NCI-H2196 (cell line): ENCODE data around the gene LRRC23.
"Not testable (repeated sequence)": the region's sequence is repeated elsewhere in the genome, so short reads cannot be mapped to it uniquely, and the experiment has no call there.

ENCODE experiments used
- DNase-seq: peaks from one replicate; lab custom pipeline; 2025; ENCODE audit not compliant: unreplicated experiment; lab: John Stamatoyannopoulos, UW

LRRC23 gene

GRCh38 chr12:6872073-6873048, 32.3 kb upstream of the LRRC23 start:
- DNase-seq: peak; percentile 57

- DNase-seq: peak; percentile 88
Measured at GRCh38 chr12:6873094-6874014, 31.3 kb upstream of the LRRC23 start, which contains the start of gene SPSB2. TSS of gene SPSB2 (minus strand) at chr12:6873303. CDS start at chr12:6872901, 402 bp downstream.

- not testable (repeated sequence) for DNase-seq
Measured at GRCh38 chr12:6874015-6874368, 30.6 kb upstream of the LRRC23 start.

GRCh38 chr12:6879824-6880223, 24.8 kb upstream of the LRRC23 start:
- DNase-seq: not testable (repeated sequence)

GRCh38 chr12:6883252-6883651, 21.4 kb upstream of the LRRC23 start:
- DNase-seq: no peak

GRCh38 chr12:6883683-6884082, 20.9 kb upstream of the LRRC23 start:
- no peak for DNase-seq

- no peak for DNase-seq
Measured at GRCh38 chr12:6884539-6884938, 20.1 kb upstream of the LRRC23 start.

GRCh38 chr12:6886206-6886999, 18.2 kb upstream of the LRRC23 start:
- DNase-seq: not testable (repeated sequence)

GRCh38 chr12:6887460-6887859, 17.2 kb upstream of the LRRC23 start:
- no peak for DNase-seq

GRCh38 chr12:6888360-6888759, 16.3 kb upstream of the LRRC23 start:
- DNase-seq: no peak

- not testable (repeated sequence) for DNase-seq
Measured at GRCh38 chr12:6888794-6889193, 15.8 kb upstream of the LRRC23 start.

- DNase-seq: not testable (repeated sequence)
Measured at GRCh38 chr12:6889775-6890573, 14.6 kb upstream of the LRRC23 start.

- DNase-seq: peak; percentile 83
Measured at GRCh38 chr12:6890789-6891645, 13.6 kb upstream of the LRRC23 start.

GRCh38 chr12:6891646-6892001, 13.0 kb upstream of the LRRC23 start:
- DNase-seq: no peak

GRCh38 chr12:6892683-6893082, 11.9 kb upstream of the LRRC23 start:
- DNase-seq: not testable (repeated sequence)

- no peak for DNase-seq
Measured at GRCh38 chr12:6894321-6894720, 10.3 kb upstream of the LRRC23 start.

GRCh38 chr12:6896846-6897435, 7.7 kb upstream of the LRRC23 start:
- no peak for DNase-seq

GRCh38 chr12:6899427-6899826, 5.2 kb upstream of the LRRC23 start:
- DNase-seq: no peak
